IMR-90 (cell line): Measurements from ENCODE around the gene TBL3. TPM values are rescaled to one million over a fixed set of nuclear protein-coding genes. Genes with fewer than 3 reads are reported as not detected.
A peak's percentile ranks its signal among the peaks of the same experiment; 100 is the strongest.

Experiments used
- ATAC-seq: fragments of 200-7000 bp; cut with Tn5 transposase; 2 replicates; pipeline ENCODE4 v1.9.1; 2020; ENCODE audit warnings: low read depth, mild to moderate bottlenecking, moderate library complexity
- BruUV-seq: library from RNA; stranded (reverse); fragments of 400-500 nt; replicated peaks from 2 replicates; lab custom pipeline; 2021; lab: Mats Ljungman, UMichigan
- CTCF ChIA-PET: fragments of 300-600 bp; formaldehyde crosslinking; extraction: SDS; loops from one replicate; lab custom pipeline; 2021; ENCODE audit warnings: antibody characterized with exemption; lab: Yijun Ruan, JAX
- POLR2A ChIA-PET: fragments of 300-600 bp; sonication (Branson Sonifier 250); formaldehyde crosslinking; loops from one replicate; lab custom pipeline; 2022; ENCODE audit warnings: antibody characterized with exemption; ENCODE audit not compliant: unreplicated experiment; lab: Charles Lee
- DNase-seq: peaks from one replicate; pipeline ENCODE4 v3.0.0; 2013
- H2AFZ ChIP-seq: replicated peaks from 2 replicates; pipeline ENCODE3; 2013; ENCODE audit warnings: low read length, mild to moderate bottlenecking; ENCODE audit not compliant: poor library complexity
- H2AK5ac ChIP-seq: 2 replicates; pipeline ENCODE4 v1.6.1; 2013; ENCODE audit warnings: low read depth, low read length, inconsistent platforms
- H2AK9ac ChIP-seq: replicated peaks from 2 replicates; pipeline ENCODE3; 2013; ENCODE audit warnings: mild to moderate bottlenecking, low read depth, low read length, moderate library complexity; ENCODE audit not compliant: poor library complexity
- H2BK120ac ChIP-seq: 2 replicates; pipeline ENCODE4 v1.6.1; 2013; ENCODE audit warnings: low read depth, low read length, inconsistent platforms
- H2BK15ac ChIP-seq: 3 replicates; pipeline ENCODE4 v1.6.1; 2013; ENCODE audit warnings: low read depth, low read length, inconsistent platforms
- H2BK20ac ChIP-seq: 2 replicates; pipeline ENCODE4 v1.6.1; 2013; ENCODE audit warnings: low read depth, mild to moderate bottlenecking, inconsistent platforms, low read length, moderate library complexity
- H2BK5ac ChIP-seq: 2 replicates; pipeline ENCODE4 v1.6.1; 2013; ENCODE audit warnings: mild to moderate bottlenecking, low read depth, low read length, inconsistent platforms; ENCODE audit not compliant: poor library complexity, severe bottlenecking
- H3K14ac ChIP-seq: replicated peaks from 2 replicates; pipeline ENCODE4 v1.6.1; 2013; ENCODE audit warnings: low read depth, low read length, inconsistent platforms
- H3K18ac ChIP-seq: 2 replicates; pipeline ENCODE4 v1.6.1; 2013; ENCODE audit warnings: low read depth, low read length, control low read depth
- H3K23ac ChIP-seq: 2 replicates; pipeline ENCODE4 v1.6.1; 2013; ENCODE audit warnings: low read depth, low read length, inconsistent platforms
- H3K27ac ChIP-seq: 2 replicates; pipeline ENCODE4 v1.5.1; 2013; ENCODE audit warnings: mild to moderate bottlenecking, control low read depth, low read length; ENCODE audit not compliant: insufficient read depth
- H3K27me3 ChIP-seq: 2 replicates; pipeline ENCODE4 v1.6.1; 2013; ENCODE audit warnings: low read length; ENCODE audit not compliant: control insufficient read depth, insufficient read depth
- H3K36me3 ChIP-seq: 2 replicates; pipeline ENCODE4 v1.6.1; 2013; ENCODE audit warnings: low read length, mixed read lengths; ENCODE audit not compliant: control insufficient read depth, insufficient read depth
- H3K4ac ChIP-seq: 2 replicates; pipeline ENCODE4 v1.6.1; 2013; ENCODE audit warnings: low read depth, low read length, inconsistent platforms
- H3K4me1 ChIP-seq: 2 replicates; pipeline ENCODE4 v1.6.1; 2013; ENCODE audit warnings: low read length, mixed read lengths; ENCODE audit not compliant: control insufficient read depth, insufficient read depth
- H3K4me2 ChIP-seq: 2 replicates; pipeline ENCODE4 v1.6.1; 2013; ENCODE audit warnings: low read depth, mild to moderate bottlenecking, control low read depth, low read length, moderate library complexity
- H3K4me3 ChIP-seq: 2 replicates; pipeline ENCODE4 v1.5.1; 2013; ENCODE audit warnings: low read depth, mild to moderate bottlenecking, control low read depth, low read length, moderate library complexity; ENCODE audit not compliant: insufficient read depth
- H3K56ac ChIP-seq: 2 replicates; pipeline ENCODE4 v1.6.1; 2013; ENCODE audit warnings: low read length, inconsistent platforms; ENCODE audit not compliant: insufficient read depth; ENCODE audit errors: extremely low read depth
- H3K79me1 ChIP-seq, 2 experiments: 2 replicates each; pipeline ENCODE4 v1.6.1; 2013; ENCODE audit warnings: low read length in 2 of 2, inconsistent platforms in 1 of 2, low read depth in 1 of 2
- H3K9ac ChIP-seq: 2 replicates; pipeline ENCODE4 v1.6.1; 2013; ENCODE audit warnings: low read depth, low read length, control low read depth
- H3K9me1 ChIP-seq: 2 replicates; pipeline ENCODE4 v1.6.1; 2013; ENCODE audit warnings: low read length, inconsistent platforms; ENCODE audit not compliant: insufficient read depth
- H3K9me3 ChIP-seq: 2 replicates; pipeline ENCODE4 v1.6.1; 2013; ENCODE audit warnings: low read length; ENCODE audit not compliant: control insufficient read depth, insufficient read depth
- H4K20me1 ChIP-seq: 2 replicates; pipeline ENCODE4 v1.6.1; 2013; ENCODE audit warnings: low read length, inconsistent platforms; ENCODE audit not compliant: insufficient read depth
- H4K5ac ChIP-seq: 2 replicates; pipeline ENCODE4 v1.6.1; 2013; ENCODE audit warnings: mild to moderate bottlenecking, low read depth, low read length, control low read depth
- H4K8ac ChIP-seq, 2 experiments: 2 replicates each; pipeline ENCODE4 v1.6.1; 2013; ENCODE audit warnings: low read depth in 2 of 2, low read length in 2 of 2, control low read depth in 1 of 2, inconsistent platforms in 1 of 2
- H4K91ac ChIP-seq: 2 replicates; pipeline ENCODE4 v1.6.1; 2013; ENCODE audit warnings: low read depth, low read length, inconsistent platforms; ENCODE audit not compliant: insufficient read depth
- MAZ ChIP-seq: IDR thresholded peaks from 2 replicates; pipeline ENCODE4 v1.6.1; 2012; ENCODE audit warnings: low read depth, mild to moderate bottlenecking, low read length, improper control_type of control experiment, moderate library complexity, borderline replicate concordance
- MXI1 ChIP-seq: IDR thresholded peaks from 2 replicates; pipeline ENCODE4 v1.6.1; 2012; ENCODE audit warnings: low read depth, mild to moderate bottlenecking, low read length, moderate library complexity, borderline replicate concordance
- POLR2A ChIP-seq: IDR thresholded peaks from 2 replicates; pipeline ENCODE4 v1.6.1; 2012; ENCODE audit warnings: mild to moderate bottlenecking, low read depth, low read length
- WGBS, 2 experiments: methylation state at CpG; one replicate each; pipeline versions ENCODE4 v1.1.5 to v1.1.7; 2013; ENCODE audit warnings: missing lambda C conversion rate in 2 of 2; ENCODE audit not compliant: insufficient read length in 1 of 2; ENCODE audit errors: extremely low coverage in 2 of 2; 5-methylcytosine and 5-hydroxymethylcytosine counted together
- dilution Hi-C: fragments of 300-500 bp; cut with HindIII; formaldehyde crosslinking; loops from one replicate; pipeline ENCODE4 v1.14.3; 2018; ENCODE audit warnings: low sequenced_read_pairs; ENCODE audit not compliant: unreplicated experiment
- in situ Hi-C: fragments of 300-500 bp; cut with MboI; formaldehyde crosslinking; loops from 3 replicates; pipeline ENCODE4 v1.14.3; 2019; ENCODE audit warnings: low sequenced_read_pairs, inconsistent platforms, mixed read lengths
- intact Hi-C: fragments of 100-400 bp; cut with micrococcal nuclease; formaldehyde crosslinking; loops from 2 replicates; pipeline ENCODE4 v1.10.0; 2022
- polyA plus RNA-seq, 3 experiments: library from polyadenylated mRNA; depleted of rRNA; stranded (reverse); fragments of >200 nt; gene quantifications; 2 replicates each; pipeline ENCODE4 v1.2.3, GENCODE V29; 2012; ENCODE audit warnings: low replicate concordance in 1 of 3
- total RNA-seq: library from RNA; depleted of rRNA; stranded (reverse); fragments of >200 nt; gene quantifications from 2 replicates; pipeline ENCODE4 v1.2.3, GENCODE V29; 2012
- TF ChIP-seq, protein P1 (sequence below): conservative IDR thresholded peaks from 2 replicates; pipeline ENCODE4 v1.5.1; 2012; ENCODE audit warnings: mild to moderate bottlenecking, low read depth, low read length, improper control_type of control experiment

Gene TBL3
- total and polyA plus RNA-seq, 2 of the 4 experiments (the other 2 are of a cell fraction), result 38.5 to 60.8 TPM

GRCh38 chr16:1960665-1961630 is 10.9 kb upstream of the TBL3 start:
- intact Hi-C loops, result no loop called here
- peak; percentile 1; the same call in 1 of the 2 replicates for ATAC-seq

More at GRCh38 chr16:1960665-1961630, 10.9 kb upstream of the TBL3 start:
- Histone ChIP-seq H3K56ac (no peak overlapping the region), H3K79me1 (peaks cover 3 to 44% of the 10 kb centered on the region in 2 experiments), H4K20me1 (peaks cover 43% of the 10 kb centered on the region), H2AFZ (peak overlapping the region; percentile 63), H3K18ac (no peak overlapping the region), H2AK5ac (no peak overlapping the region), H2AK9ac (peak overlapping the region; percentile 83), H4K5ac (peak overlapping the region; percentile 24; the same call in 1 of the 2 replicates), H4K8ac (peak overlapping the region in 1 of 2 experiments; percentile 29; a peak in 1 of 4 replicates), H3K36me3 (peaks cover 27% of the 10 kb centered on the region), H3K14ac (no peak overlapping the region), H3K9me1 (0 out of 2 replicates have a peak, but pooled peaks cover 8% of the 10 kb centered on the region), H3K27me3 (no peaks in the 10 kb centered on the region), H4K91ac (no peak overlapping the region), H2BK20ac (no peak overlapping the region), H2BK120ac (no peak overlapping the region), H3K4me3 (peak overlapping the region; percentile 0; the same call in 1 of the 2 replicates), H3K9ac (peak overlapping the region; percentile 98), H3K4ac (no peak overlapping the region), H2BK15ac (no peak overlapping the region), H3K9me3 (no peaks in the 10 kb centered on the region), H3K4me1 (peaks cover 12% of the 10 kb centered on the region), H3K4me2 (peak overlapping the region; percentile 94), H3K23ac (peak overlapping the region; percentile 80), H3K27ac (no peak overlapping the region), H2BK5ac (no peak overlapping the region)
- 54% methylated on average over 2 of the region's 20 CpGs; no CpG with 5 or more reads in 1 of the 2 experiments for WGBS, 2 experiments
- in situ Hi-C loops (no loop called here), dilution Hi-C loops (no loop called here)
- peak; percentile 50 for DNase-seq
- CTCF ChIA-PET, result interaction anchor here (0.7 kb wide), 1 partner anchor 9 kb away, joined by 3 read pairs; no protein-coding TSS in a partner anchor
- TF ChIP-seq, protein P1, sequence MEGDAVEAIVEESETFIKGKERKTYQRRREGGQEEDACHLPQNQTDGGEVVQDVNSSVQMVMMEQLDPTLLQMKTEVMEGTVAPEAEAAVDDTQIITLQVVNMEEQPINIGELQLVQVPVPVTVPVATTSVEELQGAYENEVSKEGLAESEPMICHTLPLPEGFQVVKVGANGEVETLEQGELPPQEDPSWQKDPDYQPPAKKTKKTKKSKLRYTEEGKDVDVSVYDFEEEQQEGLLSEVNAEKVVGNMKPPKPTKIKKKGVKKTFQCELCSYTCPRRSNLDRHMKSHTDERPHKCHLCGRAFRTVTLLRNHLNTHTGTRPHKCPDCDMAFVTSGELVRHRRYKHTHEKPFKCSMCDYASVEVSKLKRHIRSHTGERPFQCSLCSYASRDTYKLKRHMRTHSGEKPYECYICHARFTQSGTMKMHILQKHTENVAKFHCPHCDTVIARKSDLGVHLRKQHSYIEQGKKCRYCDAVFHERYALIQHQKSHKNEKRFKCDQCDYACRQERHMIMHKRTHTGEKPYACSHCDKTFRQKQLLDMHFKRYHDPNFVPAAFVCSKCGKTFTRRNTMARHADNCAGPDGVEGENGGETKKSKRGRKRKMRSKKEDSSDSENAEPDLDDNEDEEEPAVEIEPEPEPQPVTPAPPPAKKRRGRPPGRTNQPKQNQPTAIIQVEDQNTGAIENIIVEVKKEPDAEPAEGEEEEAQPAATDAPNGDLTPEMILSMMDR, result no peak
- TF ChIP-seq MXI1 (no peak), MAZ (no peak), POLR2A (peak; percentile 64)
- POLR2A ChIA-PET, result no interaction called here
- no TSS peak for BruUV-seq
